Caco-2 (cell line): ENCODE measurements around the gene AQR. TPM values are rescaled to one million over a fixed set of nuclear protein-coding genes. Genes with fewer than 3 reads are reported as not detected.

Experiments
- BruUV-seq: library from RNA; stranded (reverse); fragments of 400-500 nt; replicated peaks from 2 replicates; lab custom pipeline; 2021; lab: Mats Ljungman, UMichigan
- CTCF ChIA-PET: fragments of 300-600 bp; sonication (Branson Sonifier 250); formaldehyde crosslinking; loops from one replicate; lab custom pipeline; 2022; ENCODE audit warnings: antibody characterized with exemption; lab: Charles Lee
- POLR2A ChIA-PET: fragments of 300-600 bp; sonication (Branson Sonifier 250); formaldehyde crosslinking; loops from one replicate; lab custom pipeline; 2022; ENCODE audit warnings: antibody characterized with exemption; lab: Charles Lee
- DNase-seq, 2 experiments: peaks; one replicate each; pipeline versions ENCODE4 v3.0.0 to v3.0.0-alpha.2; 2020 to 2022
- H3K27me3 ChIP-seq: replicated peaks from 2 replicates; pipeline ENCODE4 v1.6.0; 2011; ENCODE audit warnings: low read length; ENCODE audit not compliant: control insufficient read depth, insufficient read depth
- H3K36me3 ChIP-seq: 2 replicates; pipeline ENCODE4 v1.5.1; 2011; ENCODE audit warnings: low read length; ENCODE audit not compliant: control insufficient read depth, insufficient read depth
- H3K4me1 ChIP-seq: fragments of 250-450 bp; sonication (Bioruptor Pico); 2 replicates; pipeline ENCODE4 v1.5.1; 2020; ENCODE audit warnings: mild to moderate bottlenecking
- H3K4me3 ChIP-seq: 2 replicates; pipeline ENCODE4 v1.5.1; 2011; ENCODE audit warnings: low read depth, mild to moderate bottlenecking, control low read depth, low read length
- H3K9me3 ChIP-seq: fragments of 250-450 bp; sonication (Bioruptor Pico); 2 replicates; pipeline ENCODE4 v1.5.1; 2020; ENCODE audit warnings: mild to moderate bottlenecking, moderate library complexity
- H3K27ac Mint-ChIP-seq: one replicate; pipeline ENCODE4 v1.8.0; 2022; ENCODE audit warnings: mixed read lengths; ENCODE audit not compliant: unreplicated experiment
- H3K27me3 Mint-ChIP-seq: one replicate; pipeline ENCODE4 v1.8.0; 2022; ENCODE audit warnings: mixed read lengths; ENCODE audit not compliant: insufficient read depth, unreplicated experiment
- H3K36me3 Mint-ChIP-seq: one replicate; pipeline ENCODE4 v1.8.0; 2022; ENCODE audit warnings: mild to moderate bottlenecking, mixed read lengths; ENCODE audit not compliant: insufficient read depth, unreplicated experiment
- H3K4me1 Mint-ChIP-seq: one replicate; pipeline ENCODE4 v1.8.0; 2022; ENCODE audit warnings: low read depth, mixed read lengths; ENCODE audit not compliant: unreplicated experiment
- H3K4me3 Mint-ChIP-seq: one replicate; pipeline ENCODE4 v1.8.0; 2022; ENCODE audit warnings: mild to moderate bottlenecking, moderate library complexity, mixed read lengths; ENCODE audit not compliant: unreplicated experiment
- H3K9me3 Mint-ChIP-seq: one replicate; pipeline ENCODE4 v1.8.0; 2022; ENCODE audit warnings: mixed read lengths; ENCODE audit not compliant: unreplicated experiment
- intact Hi-C: fragments of 100-400 bp; cut with micrococcal nuclease; formaldehyde crosslinking; loops from one replicate; pipeline ENCODE4 v1.10.0; 2022; ENCODE audit not compliant: unreplicated experiment
- total RNA-seq: library from RNA; stranded (reverse); gene quantifications from 2 replicates; pipeline ENCODE4 v1.2.3, GENCODE V29; 2022
- TF ChIP-seq, protein P1 (sequence below), 2 experiments: fragments of 200-600 bp in 1 of 2; IDR thresholded peaks; 1 replicate in 1 of 2; 2 replicates in 1 of 2; pipeline versions ENCODE4 v1.5.1 to v1.8.0; 2011 to 2022; ENCODE audit warnings: antibody characterized with exemption in 1 of 2, control low read depth in 1 of 2, inconsistent platforms in 1 of 2, low read depth in 1 of 2, low read length in 1 of 2, mild to moderate bottlenecking in 1 of 2, moderate library complexity in 1 of 2; ENCODE audit not compliant: insufficient read depth in 1 of 2, severe bottlenecking in 1 of 2, unreplicated experiment in 1 of 2

AQR gene
- total RNA-seq, 1 experiment from 2014 or later, result 27.7 TPM

- no peaks in the 10 kb centered on the region for H3K9me3 Mint-ChIP-seq
- ChIA-PET POLR2A (no interaction called here), CTCF (no interaction called here)
- Histone ChIP-seq H3K4me1 (no peaks in the 10 kb centered on the region), H3K36me3 (no peaks in the 10 kb centered on the region), H3K9me3 (no peaks in the 10 kb centered on the region), H3K27me3 (no peaks in the 10 kb centered on the region), H3K4me3 (no peak overlapping the region)
- H3K36me3 Mint-ChIP-seq, result no peaks in the 10 kb centered on the region
- no peak overlapping the region for H3K27ac Mint-ChIP-seq
- intact Hi-C loops, result no loop called here
- no TSS peak for BruUV-seq
- no peaks in the 10 kb centered on the region for H3K4me1 Mint-ChIP-seq
- TF ChIP-seq, protein P1, sequence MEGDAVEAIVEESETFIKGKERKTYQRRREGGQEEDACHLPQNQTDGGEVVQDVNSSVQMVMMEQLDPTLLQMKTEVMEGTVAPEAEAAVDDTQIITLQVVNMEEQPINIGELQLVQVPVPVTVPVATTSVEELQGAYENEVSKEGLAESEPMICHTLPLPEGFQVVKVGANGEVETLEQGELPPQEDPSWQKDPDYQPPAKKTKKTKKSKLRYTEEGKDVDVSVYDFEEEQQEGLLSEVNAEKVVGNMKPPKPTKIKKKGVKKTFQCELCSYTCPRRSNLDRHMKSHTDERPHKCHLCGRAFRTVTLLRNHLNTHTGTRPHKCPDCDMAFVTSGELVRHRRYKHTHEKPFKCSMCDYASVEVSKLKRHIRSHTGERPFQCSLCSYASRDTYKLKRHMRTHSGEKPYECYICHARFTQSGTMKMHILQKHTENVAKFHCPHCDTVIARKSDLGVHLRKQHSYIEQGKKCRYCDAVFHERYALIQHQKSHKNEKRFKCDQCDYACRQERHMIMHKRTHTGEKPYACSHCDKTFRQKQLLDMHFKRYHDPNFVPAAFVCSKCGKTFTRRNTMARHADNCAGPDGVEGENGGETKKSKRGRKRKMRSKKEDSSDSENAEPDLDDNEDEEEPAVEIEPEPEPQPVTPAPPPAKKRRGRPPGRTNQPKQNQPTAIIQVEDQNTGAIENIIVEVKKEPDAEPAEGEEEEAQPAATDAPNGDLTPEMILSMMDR (IDR thresholded peaks at IDR 0.05; ENCODE audit: insufficient read depth in 1 of 2, low read depth in 1 of 2, low read length in 1 of 2, severe bottlenecking in 1 of 2, unreplicated experiment in 1 of 2), result no peak
- no peak overlapping the region for H3K4me3 Mint-ChIP-seq
- no peak for DNase-seq
- H3K27me3 Mint-ChIP-seq, result peaks cover 5% of the 10 kb centered on the region
These were observed 128.2 kb downstream of the AQR start for GRCh38 chr15:34841262-34841725.

DNA sequence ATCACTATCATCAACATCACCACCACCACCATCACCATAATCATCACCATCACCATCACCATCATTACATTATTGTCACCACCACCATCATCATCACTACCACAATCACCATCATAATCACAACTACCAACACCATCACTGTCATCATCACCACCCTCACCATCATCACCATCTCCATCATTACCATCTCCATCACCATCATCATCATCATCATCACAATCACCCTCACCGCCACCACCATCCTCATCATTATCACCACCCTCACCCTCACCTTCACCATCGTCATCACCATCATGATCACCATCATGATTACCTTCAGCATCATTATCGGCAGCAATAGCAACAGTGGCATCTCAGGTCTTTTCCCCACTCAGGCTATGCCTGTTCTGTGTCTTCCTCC is 131.3 kb downstream of the AQR start:
- no peaks in the 10 kb centered on the region for H3K36me3 ChIP-seq
- POLR2A ChIA-PET, result no interaction called here
- Mint-ChIP-seq H3K36me3 (no peaks in the 10 kb centered on the region), H3K4me3 (no peak overlapping the region), H3K27ac (no peak overlapping the region), H3K9me3 (peaks cover 15% of the 10 kb centered on the region), H3K27me3 (peaks cover 16% of the 10 kb centered on the region), H3K4me1 (no peaks in the 10 kb centered on the region)
- H3K27me3 ChIP-seq, result no peaks in the 10 kb centered on the region
- TF ChIP-seq, protein P1 (IDR thresholded peaks at IDR 0.05; ENCODE audit: insufficient read depth in 1 of 2, low read depth in 1 of 2, low read length in 1 of 2, severe bottlenecking in 1 of 2, unreplicated experiment in 1 of 2), result no peak
- no peaks in the 10 kb centered on the region for H3K4me1 ChIP-seq
- intact Hi-C loops, result no loop called here
- no peak overlapping the region for H3K4me3 ChIP-seq
- no TSS peak for BruUV-seq
- H3K9me3 ChIP-seq, result no peaks in the 10 kb centered on the region
- DNase-seq, result no peak
- CTCF ChIA-PET, result no interaction called here

DNA sequence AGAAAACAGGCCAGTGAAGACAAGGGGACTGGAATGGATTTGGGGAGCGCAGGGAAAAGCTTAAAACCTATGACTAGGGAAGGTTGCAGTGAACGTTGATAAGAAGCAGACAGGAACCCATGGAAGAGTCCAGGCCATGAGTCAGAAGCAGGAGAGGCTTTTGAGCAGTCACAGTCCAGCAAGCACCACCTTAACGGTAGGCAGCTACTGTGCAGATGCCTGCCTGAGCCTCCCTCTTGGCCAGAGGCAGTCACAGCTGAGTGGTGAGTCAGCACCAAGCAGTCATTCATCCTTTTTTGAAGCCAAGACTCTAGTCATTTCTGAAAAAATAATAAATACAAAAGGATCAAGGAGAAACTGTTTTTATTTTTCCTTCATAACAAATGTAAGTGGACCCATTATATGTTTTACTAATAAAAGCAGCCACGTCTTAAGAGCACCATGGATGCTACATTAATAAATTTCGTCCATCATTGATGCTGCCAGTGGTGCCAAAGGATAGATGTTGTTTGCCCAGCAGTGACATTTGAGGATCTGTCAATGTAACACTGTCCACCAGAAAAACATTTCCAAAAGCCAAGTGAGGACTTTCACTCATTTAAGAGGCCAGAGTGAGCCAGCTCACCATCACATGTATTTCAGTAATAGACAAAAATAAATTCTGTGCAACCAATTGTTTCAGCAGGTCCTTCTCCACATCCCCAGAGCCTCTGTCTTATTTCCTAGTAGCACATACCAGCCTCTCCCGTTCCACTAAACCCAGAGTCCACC is 132.1 kb downstream of the AQR start:
- H3K4me3 Mint-ChIP-seq, result no peak overlapping the region
- H3K27me3 Mint-ChIP-seq, result peaks cover 16% of the 10 kb centered on the region
- H3K36me3 ChIP-seq, result no peaks in the 10 kb centered on the region
- H3K36me3 Mint-ChIP-seq, result no peaks in the 10 kb centered on the region
- H3K27me3 ChIP-seq, result no peaks in the 10 kb centered on the region
- ChIA-PET CTCF (no interaction called here), POLR2A (no interaction called here)
- no peak overlapping the region for H3K27ac Mint-ChIP-seq
- H3K4me3 ChIP-seq, result no peak overlapping the region
- intact Hi-C loops, result no loop called here
- H3K9me3 Mint-ChIP-seq, result peaks cover 15% of the 10 kb centered on the region
- no peak for DNase-seq
- H3K4me1 ChIP-seq, result no peaks in the 10 kb centered on the region
- TF ChIP-seq, protein P1 (IDR thresholded peaks at IDR 0.05; ENCODE audit: insufficient read depth in 1 of 2, low read depth in 1 of 2, low read length in 1 of 2, severe bottlenecking in 1 of 2, unreplicated experiment in 1 of 2), result no peak
- no peaks in the 10 kb centered on the region for H3K9me3 ChIP-seq
- BruUV-seq, result no TSS peak
- no peaks in the 10 kb centered on the region for H3K4me1 Mint-ChIP-seq
